VCaP (cell line): Measurements from ENCODE around the gene CAMTA1.

Experiments used
- H3K27ac ChIP-seq: fragments of 450-650 bp; 2 replicates; pipeline ENCODE4 v1.5.1; 2017
- CTCF ChIP-seq: fragments of 450-650 bp; conservative IDR thresholded peaks from 2 replicates; pipeline ENCODE4 v1.5.1; 2017; ENCODE audit warnings: mild to moderate bottlenecking, moderate library complexity

The CAMTA1 gene

GRCh38 chr1:7372477-7373120 lies 587.3 kb downstream of the CAMTA1 start:
- no peak overlapping the region for H3K27ac ChIP-seq
- TF ChIP-seq CTCF: no peak

GRCh38 chr1:7373251-7373650 lies 588.0 kb downstream of the CAMTA1 start:
- H3K27ac ChIP-seq: no peak overlapping the region
- no peak for TF ChIP-seq CTCF

GRCh38 chr1:7373876-7374562 lies 588.8 kb downstream of the CAMTA1 start:
- no peak overlapping the region for H3K27ac ChIP-seq
- no peak for TF ChIP-seq CTCF

GRCh38 chr1:7374563-7375160 lies 589.4 kb downstream of the CAMTA1 start:
- no peak overlapping the region for H3K27ac ChIP-seq
- no peak for TF ChIP-seq CTCF

GRCh38 chr1:7375329-7375728 lies 590.1 kb downstream of the CAMTA1 start:
- no peak overlapping the region for H3K27ac ChIP-seq
- no peak for TF ChIP-seq CTCF

GRCh38 chr1:7375781-7376660 lies 590.8 kb downstream of the CAMTA1 start:
- no peak overlapping the region for H3K27ac ChIP-seq
- no peak for TF ChIP-seq CTCF

- no peak overlapping the region for H3K27ac ChIP-seq
- no peak for TF ChIP-seq CTCF
These were observed 591.4 kb downstream of the CAMTA1 start for GRCh38 chr1:7376676-7377075.
